ENCODE measurements around the gene HORMAD2. TPM values are rescaled to one million over a fixed set of nuclear protein-coding genes. Genes with fewer than 3 reads are reported as not detected.

The HORMAD2 gene
- polyA plus RNA-seq, 1 of the 3 experiments (the other 2 are of a cell fraction), result not detected

DNA sequence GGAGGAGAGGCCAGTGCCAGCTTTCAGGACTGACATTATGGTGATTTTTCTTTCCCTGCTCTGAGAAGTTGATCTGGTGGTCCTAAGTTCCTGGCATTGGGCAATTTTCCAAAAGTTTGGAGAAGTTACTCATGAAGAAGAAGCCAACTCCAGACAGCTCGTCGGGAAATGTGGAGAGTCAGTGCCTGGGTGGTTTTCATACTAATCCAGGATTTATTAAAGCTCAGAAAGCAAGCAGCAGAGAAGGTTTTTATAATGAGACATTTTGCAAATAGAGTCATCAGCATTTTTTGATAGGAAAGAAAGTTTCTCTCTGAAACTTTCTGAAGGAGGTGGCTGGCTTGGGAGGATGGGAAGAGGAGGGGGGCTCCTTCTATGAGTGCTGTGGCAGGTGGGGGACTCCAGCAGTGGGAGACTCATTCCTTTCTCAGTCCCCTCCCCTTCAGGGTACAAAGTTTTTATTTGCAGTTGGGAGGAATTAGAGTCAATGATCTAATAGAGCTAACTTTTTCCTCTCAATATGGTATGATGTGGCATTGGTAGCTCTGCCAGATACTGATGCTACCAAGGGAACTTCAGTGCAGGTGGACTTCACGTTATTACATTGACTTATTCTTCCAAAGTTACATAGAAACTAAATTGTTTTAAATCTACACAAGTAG lies 110.9 kb downstream of the HORMAD2 start:
- no peak overlapping the region for H3K9ac ChIP-seq
- ChIA-PET POLR2A (no interaction called here), CTCF (no interaction called here)
- TF ChIP-seq, protein P1, sequence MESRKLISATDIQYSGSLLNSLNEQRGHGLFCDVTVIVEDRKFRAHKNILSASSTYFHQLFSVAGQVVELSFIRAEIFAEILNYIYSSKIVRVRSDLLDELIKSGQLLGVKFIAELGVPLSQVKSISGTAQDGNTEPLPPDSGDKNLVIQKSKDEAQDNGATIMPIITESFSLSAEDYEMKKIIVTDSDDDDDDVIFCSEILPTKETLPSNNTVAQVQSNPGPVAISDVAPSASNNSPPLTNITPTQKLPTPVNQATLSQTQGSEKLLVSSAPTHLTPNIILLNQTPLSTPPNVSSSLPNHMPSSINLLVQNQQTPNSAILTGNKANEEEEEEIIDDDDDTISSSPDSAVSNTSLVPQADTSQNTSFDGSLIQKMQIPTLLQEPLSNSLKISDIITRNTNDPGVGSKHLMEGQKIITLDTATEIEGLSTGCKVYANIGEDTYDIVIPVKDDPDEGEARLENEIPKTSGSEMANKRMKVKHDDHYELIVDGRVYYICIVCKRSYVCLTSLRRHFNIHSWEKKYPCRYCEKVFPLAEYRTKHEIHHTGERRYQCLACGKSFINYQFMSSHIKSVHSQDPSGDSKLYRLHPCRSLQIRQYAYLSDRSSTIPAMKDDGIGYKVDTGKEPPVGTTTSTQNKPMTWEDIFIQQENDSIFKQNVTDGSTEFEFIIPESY (IDR thresholded peaks at IDR 0.05; ENCODE audit: borderline replicate concordance, low read depth), result no peak
- TF ChIP-seq ELF1 (IDR thresholded peaks at IDR 0.05) (no peak), TEAD4 (IDR thresholded peaks at IDR 0.05; ENCODE audit: borderline replicate concordance, insufficient read depth) (no peak), GABPA (IDR thresholded peaks at IDR 0.05; ENCODE audit: low read depth) (no peak), SIN3A (IDR thresholded peaks at IDR 0.05; ENCODE audit: borderline replicate concordance, low read depth, low read length) (no peak), POLR2AphosphoS5 (IDR thresholded peaks at IDR 0.05; ENCODE audit: low read depth, low read length) (no peak)
- TF ChIP-seq, protein P2, sequence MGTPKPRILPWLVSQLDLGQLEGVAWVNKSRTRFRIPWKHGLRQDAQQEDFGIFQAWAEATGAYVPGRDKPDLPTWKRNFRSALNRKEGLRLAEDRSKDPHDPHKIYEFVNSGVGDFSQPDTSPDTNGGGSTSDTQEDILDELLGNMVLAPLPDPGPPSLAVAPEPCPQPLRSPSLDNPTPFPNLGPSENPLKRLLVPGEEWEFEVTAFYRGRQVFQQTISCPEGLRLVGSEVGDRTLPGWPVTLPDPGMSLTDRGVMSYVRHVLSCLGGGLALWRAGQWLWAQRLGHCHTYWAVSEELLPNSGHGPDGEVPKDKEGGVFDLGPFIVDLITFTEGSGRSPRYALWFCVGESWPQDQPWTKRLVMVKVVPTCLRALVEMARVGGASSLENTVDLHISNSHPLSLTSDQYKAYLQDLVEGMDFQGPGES (IDR thresholded peaks at IDR 0.05; ENCODE audit: low read depth, low read length), result no peak
- TF ChIP-seq, protein P3, sequence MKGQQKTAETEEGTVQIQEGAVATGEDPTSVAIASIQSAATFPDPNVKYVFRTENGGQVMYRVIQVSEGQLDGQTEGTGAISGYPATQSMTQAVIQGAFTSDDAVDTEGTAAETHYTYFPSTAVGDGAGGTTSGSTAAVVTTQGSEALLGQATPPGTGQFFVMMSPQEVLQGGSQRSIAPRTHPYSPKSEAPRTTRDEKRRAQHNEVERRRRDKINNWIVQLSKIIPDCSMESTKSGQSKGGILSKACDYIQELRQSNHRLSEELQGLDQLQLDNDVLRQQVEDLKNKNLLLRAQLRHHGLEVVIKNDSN (IDR thresholded peaks at IDR 0.05; ENCODE audit: borderline replicate concordance, low read depth), result no peak
- TF ChIP-seq, protein P4, sequence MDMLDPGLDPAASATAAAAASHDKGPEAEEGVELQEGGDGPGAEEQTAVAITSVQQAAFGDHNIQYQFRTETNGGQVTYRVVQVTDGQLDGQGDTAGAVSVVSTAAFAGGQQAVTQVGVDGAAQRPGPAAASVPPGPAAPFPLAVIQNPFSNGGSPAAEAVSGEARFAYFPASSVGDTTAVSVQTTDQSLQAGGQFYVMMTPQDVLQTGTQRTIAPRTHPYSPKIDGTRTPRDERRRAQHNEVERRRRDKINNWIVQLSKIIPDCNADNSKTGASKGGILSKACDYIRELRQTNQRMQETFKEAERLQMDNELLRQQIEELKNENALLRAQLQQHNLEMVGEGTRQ (IDR thresholded peaks at IDR 0.05; ENCODE audit: borderline replicate concordance, low read depth, low read length), result no peak
- TF ChIP-seq, protein P5, sequence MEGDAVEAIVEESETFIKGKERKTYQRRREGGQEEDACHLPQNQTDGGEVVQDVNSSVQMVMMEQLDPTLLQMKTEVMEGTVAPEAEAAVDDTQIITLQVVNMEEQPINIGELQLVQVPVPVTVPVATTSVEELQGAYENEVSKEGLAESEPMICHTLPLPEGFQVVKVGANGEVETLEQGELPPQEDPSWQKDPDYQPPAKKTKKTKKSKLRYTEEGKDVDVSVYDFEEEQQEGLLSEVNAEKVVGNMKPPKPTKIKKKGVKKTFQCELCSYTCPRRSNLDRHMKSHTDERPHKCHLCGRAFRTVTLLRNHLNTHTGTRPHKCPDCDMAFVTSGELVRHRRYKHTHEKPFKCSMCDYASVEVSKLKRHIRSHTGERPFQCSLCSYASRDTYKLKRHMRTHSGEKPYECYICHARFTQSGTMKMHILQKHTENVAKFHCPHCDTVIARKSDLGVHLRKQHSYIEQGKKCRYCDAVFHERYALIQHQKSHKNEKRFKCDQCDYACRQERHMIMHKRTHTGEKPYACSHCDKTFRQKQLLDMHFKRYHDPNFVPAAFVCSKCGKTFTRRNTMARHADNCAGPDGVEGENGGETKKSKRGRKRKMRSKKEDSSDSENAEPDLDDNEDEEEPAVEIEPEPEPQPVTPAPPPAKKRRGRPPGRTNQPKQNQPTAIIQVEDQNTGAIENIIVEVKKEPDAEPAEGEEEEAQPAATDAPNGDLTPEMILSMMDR (IDR thresholded peaks at IDR 0.05), result no peak
- no peaks in the 10 kb centered on the region for H3K9me2 ChIP-seq
- no peaks in the 10 kb centered on the region for H4K20me1 ChIP-seq (ENCODE audit: insufficient read depth)
- DNase-seq, result no peak
- no peaks in the 10 kb centered on the region for H3K9me3 ChIP-seq
- H3K4me1 ChIP-seq (ENCODE audit: control insufficient read depth in 1 of 2, insufficient read depth in 2 of 2, low read depth in 1 of 2, low read length in 1 of 2), result peaks cover 2 to 8% of the 10 kb centered on the region in 2 experiments; a peak in 3 of 4 replicates
- no peak overlapping the region for H3K4me2 ChIP-seq
- no peaks in the 10 kb centered on the region for H3K27me3 ChIP-seq (ENCODE audit: insufficient read depth)
- 67% methylated on average over 3 of the region's 3 CpGs for whole genome bisulfite sequencing (ENCODE audit: low lambda C conversion rate)
- H3K79me2 ChIP-seq (ENCODE audit: insufficient read depth), result no peaks in the 10 kb centered on the region
- no peaks in the 10 kb centered on the region for H3K36me3 ChIP-seq (replicated peaks in 1 of 2; ENCODE audit: control insufficient read depth in 1 of 2, insufficient read depth in 2 of 2, low read length in 1 of 2)
- H2AFZ ChIP-seq (ENCODE audit: low read depth), result no peak overlapping the region
- H3K27ac ChIP-seq (ENCODE audit: low read depth in 2 of 2, low read length in 1 of 2), result no peak overlapping the region
- peaks cover 16% of the 10 kb centered on the region for H3F3A ChIP-seq (replicated peaks; ENCODE audit: insufficient read depth)
- H3K4me3 ChIP-seq (ENCODE audit: low read depth in 2 of 2, low read length in 1 of 2), result no peak overlapping the region
